Activated CD4-positive, alpha-beta memory T cell treated with anti-CD3 and anti-CD28 coated beads for 36 hours (primary cell): ENCODE data around the gene LNX2. TPM values are rescaled to one million over a fixed set of nuclear protein-coding genes. Genes with fewer than 3 reads are reported as not detected.

Experiments
- CTCF ChIA-PET: fragments of 350-600 bp; sonication (Branson Sonifier 250); formaldehyde crosslinking; loops from one replicate; lab custom pipeline; 2021; ENCODE audit warnings: antibody characterized with exemption, inconsistent platforms; lab: Charles Lee
- POLR2A ChIA-PET: fragments of 350-600 bp; sonication (Branson Sonifier 250); formaldehyde crosslinking; loops from one replicate; lab custom pipeline; 2021; ENCODE audit warnings: antibody characterized with exemption; lab: Charles Lee
- DNase-seq: peaks from one replicate; pipeline ENCODE4 v3.0.0-alpha.2; 2020
- H3K27ac Mint-ChIP-seq: one replicate; pipeline ENCODE4 v1.8.0; 2021; ENCODE audit warnings: mixed read lengths
- H3K27me3 Mint-ChIP-seq: one replicate; pipeline ENCODE4 v1.8.0; 2021; ENCODE audit warnings: mixed read lengths
- H3K36me3 Mint-ChIP-seq: one replicate; pipeline ENCODE4 v1.8.0; 2021; ENCODE audit warnings: mixed read lengths
- H3K4me1 Mint-ChIP-seq: one replicate; pipeline ENCODE4 v1.8.0; 2021; ENCODE audit warnings: low read depth, mixed read lengths
- H3K4me3 Mint-ChIP-seq: one replicate; pipeline ENCODE4 v1.8.0; 2021; ENCODE audit warnings: mild to moderate bottlenecking, mixed read lengths
- H3K9me3 Mint-ChIP-seq: one replicate; pipeline ENCODE4 v1.8.0; 2021; ENCODE audit warnings: mixed read lengths
- intact Hi-C: fragments of 100-400 bp; cut with micrococcal nuclease; formaldehyde crosslinking; loops from one replicate; pipeline ENCODE4 v1.15.1; 2023
- total RNA-seq, 2 experiments: library from RNA; stranded (reverse); gene quantifications; one replicate each; pipeline ENCODE4 v1.2.3, GENCODE V29; 2021

LNX2 gene
- total RNA-seq, 2 experiments from 2014 or later = 5.0 to 5.4 TPM

DNA sequence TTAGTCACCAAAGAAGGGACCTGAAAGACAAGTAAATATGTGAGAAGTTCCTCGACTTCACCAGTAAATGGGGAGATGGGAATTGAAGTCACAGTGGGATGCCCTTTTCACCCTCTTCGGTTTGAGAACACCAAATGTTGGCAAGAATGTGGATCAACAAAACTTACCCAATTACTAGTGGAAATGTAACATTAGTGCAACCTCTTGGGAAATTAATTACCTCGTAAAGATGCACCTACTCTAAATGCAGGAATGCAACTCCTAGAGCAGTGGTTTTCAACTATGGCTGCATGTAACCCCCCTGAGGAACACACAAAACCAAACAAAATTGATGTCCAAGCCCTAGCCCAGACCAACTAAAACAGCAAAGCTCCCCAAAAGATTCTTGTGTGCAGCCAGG, 78.1 kb downstream of the LNX2 start:
- H3K4me1 Mint-ChIP-seq = no peaks in the 10 kb centered on the region
- no peaks in the 10 kb centered on the region for H3K9me3 Mint-ChIP-seq
- ChIA-PET CTCF (no interaction called here), POLR2A (no interaction called here)
- no peak overlapping the region for H3K4me3 Mint-ChIP-seq
- intact Hi-C loops = no loop called here
- peaks cover 2% of the 10 kb centered on the region for H3K36me3 Mint-ChIP-seq
- DNase-seq = no peak
- no peak overlapping the region for H3K27ac Mint-ChIP-seq
- no peaks in the 10 kb centered on the region for H3K27me3 Mint-ChIP-seq

DNA sequence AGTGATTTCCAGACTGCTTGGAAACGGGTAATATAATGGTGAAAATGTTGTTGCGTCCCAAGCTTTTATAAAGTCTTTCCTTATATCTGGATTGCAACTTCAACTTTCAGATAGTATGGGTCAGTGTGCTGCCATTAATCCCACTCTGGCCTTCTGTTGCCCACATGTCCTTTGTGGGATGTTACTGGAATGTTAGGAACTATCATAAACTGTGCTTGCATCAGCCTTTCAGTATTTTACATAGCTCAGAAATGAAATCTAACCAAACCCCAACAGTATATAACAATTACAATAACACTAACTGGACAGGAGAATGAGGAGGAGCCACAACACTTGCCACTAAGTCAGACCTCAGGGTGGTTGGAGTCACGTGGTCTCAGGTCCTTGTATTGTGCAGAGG, 78.9 kb downstream of the LNX2 start:
- ChIA-PET POLR2A (interaction anchor here (0.6 kb wide), 1 partner anchor 384 kb away, joined by 3 read pairs; no protein-coding TSS in a partner anchor), CTCF (interaction anchor here (1.1 to 1.2 kb wide), 3 partner anchors 9 to 442 kb away, joined by 3 to 4 read pairs (median 4); no protein-coding TSS in a partner anchor)
- Mint-ChIP-seq H3K4me1 (no peaks in the 10 kb centered on the region), H3K36me3 (peaks cover 2% of the 10 kb centered on the region), H3K27me3 (no peaks in the 10 kb centered on the region), H3K9me3 (no peaks in the 10 kb centered on the region), H3K27ac (no peak overlapping the region), H3K4me3 (no peak overlapping the region)
- no peak for DNase-seq
- intact Hi-C loops = no loop called here

DNA sequence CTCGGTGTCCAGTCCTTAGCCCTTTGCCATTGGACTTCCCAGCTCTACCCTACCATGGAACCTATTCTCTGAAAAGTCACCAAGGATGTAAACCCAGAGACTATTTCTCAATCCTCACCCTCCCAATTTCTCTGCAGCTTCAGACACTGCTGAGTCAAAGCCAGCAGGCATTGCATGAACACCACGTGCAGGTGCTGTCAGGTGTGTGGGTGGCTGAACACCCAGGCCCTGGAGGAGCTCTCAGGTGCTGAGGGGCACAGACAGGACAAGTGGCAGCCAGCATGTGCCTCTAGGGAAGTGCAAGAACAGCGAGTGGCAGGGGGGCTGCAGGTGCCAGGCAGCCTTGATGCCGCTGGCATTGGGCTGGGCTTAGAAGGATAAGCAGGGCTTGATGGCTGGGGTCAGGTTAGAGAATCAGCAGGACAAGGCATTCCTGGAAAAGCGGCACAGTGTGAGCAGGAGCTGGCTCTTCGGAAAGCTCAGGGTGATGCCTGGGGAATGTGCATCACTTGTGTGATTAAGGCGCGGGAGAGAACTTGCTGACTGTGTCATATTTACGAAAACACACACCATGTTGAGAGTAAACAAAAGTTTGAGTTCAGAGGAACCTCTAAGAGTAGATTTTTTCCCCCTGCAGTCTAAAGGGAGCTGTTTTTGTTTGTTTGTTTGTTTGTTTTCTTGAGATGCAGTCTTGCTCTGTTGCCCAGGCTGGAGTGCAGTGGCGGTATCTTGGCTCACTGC, 83.8 kb downstream of the LNX2 start:
- POLR2A ChIA-PET = no interaction called here
- Mint-ChIP-seq H3K4me3 (no peak overlapping the region), H3K27ac (no peak overlapping the region), H3K4me1 (peaks cover 8% of the 10 kb centered on the region), H3K9me3 (no peaks in the 10 kb centered on the region), H3K27me3 (no peaks in the 10 kb centered on the region), H3K36me3 (no peaks in the 10 kb centered on the region)
- intact Hi-C loops = no loop called here
- DNase-seq = no peak
- CTCF ChIA-PET = interaction anchor here (11.3 kb wide), 1 partner anchor 291 kb away, joined by 115 read pairs; no protein-coding TSS in a partner anchor

DNA sequence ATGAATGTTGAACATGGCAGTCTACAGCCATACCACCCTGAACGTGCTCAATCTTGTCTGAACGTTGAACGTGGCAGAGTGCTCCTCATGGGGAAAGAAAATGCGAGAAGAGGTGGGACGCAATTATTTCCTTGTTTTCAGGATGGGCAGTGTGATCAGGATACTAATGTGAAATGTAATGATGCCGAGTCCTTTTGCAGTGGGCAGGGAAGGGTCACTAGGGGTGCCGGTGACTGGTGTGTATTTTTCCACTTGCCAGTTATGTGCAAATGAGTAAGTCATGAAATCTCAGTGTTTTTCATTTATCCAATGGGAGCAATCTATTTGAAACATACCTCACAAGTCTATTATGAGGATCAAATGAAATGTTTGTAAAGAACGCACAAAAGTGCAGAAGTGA, 84.8 kb downstream of the LNX2 start:
- no peak overlapping the region for H3K27ac Mint-ChIP-seq
- DNase-seq = no peak
- H3K9me3 Mint-ChIP-seq = no peaks in the 10 kb centered on the region
- ChIA-PET CTCF (interaction anchor here (11.3 kb wide), 1 partner anchor 292 kb away, joined by 115 read pairs; no protein-coding TSS in a partner anchor), POLR2A (no interaction called here)
- no peaks in the 10 kb centered on the region for H3K27me3 Mint-ChIP-seq
- no peak overlapping the region for H3K4me3 Mint-ChIP-seq
- no peaks in the 10 kb centered on the region for H3K36me3 Mint-ChIP-seq
- intact Hi-C loops = no loop called here
- H3K4me1 Mint-ChIP-seq = peaks cover 8% of the 10 kb centered on the region

DNA sequence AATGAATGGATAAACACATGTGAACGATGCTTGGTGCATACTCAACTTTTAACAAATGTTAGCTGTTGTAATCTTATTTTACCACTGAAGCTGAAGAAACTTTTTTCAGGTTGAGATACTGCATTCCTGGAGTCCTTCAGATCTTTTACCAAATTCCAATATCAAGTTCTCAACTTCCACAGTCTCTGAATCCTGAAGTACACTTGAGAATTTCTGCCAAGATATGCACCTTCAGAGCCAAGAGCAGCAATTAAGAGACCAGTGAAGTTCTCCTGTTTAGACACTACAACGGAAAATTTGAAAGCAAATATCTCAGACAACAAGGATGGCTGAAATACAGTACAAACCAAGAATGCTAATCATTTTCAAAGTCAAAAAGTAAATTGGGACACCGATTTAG, 85.3 kb downstream of the LNX2 start:
- no peaks in the 10 kb centered on the region for H3K27me3 Mint-ChIP-seq
- intact Hi-C loops = no loop called here
- H3K4me3 Mint-ChIP-seq = no peak overlapping the region
- no peak for DNase-seq
- H3K27ac Mint-ChIP-seq = no peak overlapping the region
- H3K9me3 Mint-ChIP-seq = no peaks in the 10 kb centered on the region
- no peaks in the 10 kb centered on the region for H3K36me3 Mint-ChIP-seq
- CTCF ChIA-PET = interaction anchor here (0.9 to 11.3 kb wide), 3 partner anchors 86 to 293 kb away, joined by 3 to 115 read pairs (median 4); partner anchors contain the start of gene LNX2
- POLR2A ChIA-PET = no interaction called here
- H3K4me1 Mint-ChIP-seq = peaks cover 8% of the 10 kb centered on the region

DNA sequence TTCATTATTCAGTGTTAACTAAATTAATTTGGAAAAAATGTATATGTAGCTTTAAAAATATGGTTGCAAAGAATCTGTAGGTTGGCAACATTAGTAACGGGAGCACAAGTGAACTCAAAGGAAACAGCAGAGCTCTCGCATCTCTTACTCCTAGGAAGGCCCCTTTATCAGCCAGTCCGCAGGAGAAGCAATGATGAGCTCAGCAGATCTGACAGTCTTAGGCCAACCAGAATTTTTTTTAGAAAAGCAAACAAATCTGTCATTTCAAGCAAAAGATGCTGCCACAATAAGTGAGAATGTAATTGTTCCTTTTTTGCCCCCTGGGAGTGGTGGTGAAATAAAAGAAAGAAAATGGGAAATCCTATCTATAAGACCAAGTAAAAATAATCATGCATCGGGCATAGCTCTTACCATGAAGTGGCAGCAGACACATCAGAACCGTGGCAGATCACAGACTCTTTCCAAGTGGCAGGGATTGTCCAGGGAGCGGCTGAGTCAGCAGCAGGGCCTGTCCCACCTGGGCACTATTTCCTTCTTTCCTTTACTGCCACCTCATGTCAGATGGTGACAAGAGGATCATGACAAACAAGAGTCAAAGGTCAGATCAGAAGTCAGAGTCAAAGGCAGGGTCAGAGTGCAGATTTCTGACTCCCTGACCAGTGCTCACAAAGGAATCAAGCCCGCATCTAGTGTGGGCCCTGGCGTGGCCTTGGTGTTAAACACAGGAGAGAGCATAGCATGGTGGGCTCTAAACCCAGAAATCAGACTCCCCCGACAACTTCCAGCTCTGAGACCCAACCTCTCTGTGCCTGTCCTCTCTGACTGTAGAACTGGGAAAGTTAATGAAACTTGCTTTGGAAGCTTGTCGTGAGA, 86.0 kb downstream of the LNX2 start:
- intact Hi-C loops = no loop called here

DNA sequence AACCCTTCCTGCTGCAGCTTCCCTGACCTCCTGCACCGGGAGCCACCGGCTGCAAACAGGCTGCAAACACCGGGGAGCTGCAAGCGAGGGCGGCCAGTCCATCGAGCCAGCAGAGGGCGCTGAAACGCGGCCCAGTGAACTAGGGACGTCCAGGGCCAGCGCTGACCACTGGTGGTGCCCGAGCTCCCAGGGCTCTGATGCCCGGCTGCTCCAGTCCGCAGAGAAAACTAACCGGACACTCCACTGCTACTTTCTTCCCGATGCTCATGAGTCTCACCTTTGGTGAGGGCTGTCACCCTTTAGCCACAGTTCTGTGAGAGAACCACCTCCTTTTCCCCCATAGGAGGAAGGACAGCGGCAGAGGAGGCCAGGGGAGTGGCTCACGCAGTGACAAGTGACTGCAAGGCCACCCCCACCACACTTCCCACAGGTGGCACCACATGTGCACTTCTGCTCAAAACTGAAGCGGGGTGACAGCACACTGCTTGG, 87.1 kb downstream of the LNX2 start:
- Mint-ChIP-seq H3K9me3 (peaks cover 3% of the 10 kb centered on the region), H3K36me3 (peaks cover 1% of the 10 kb centered on the region), H3K27ac (no peak overlapping the region), H3K27me3 (no peaks in the 10 kb centered on the region), H3K4me1 (peaks cover 8% of the 10 kb centered on the region), H3K4me3 (no peak overlapping the region)
- ChIA-PET CTCF (interaction anchor here (0.6 to 11.3 kb wide), 14 partner anchors 8 to 295 kb away, joined by 3 to 115 read pairs (median 3); no protein-coding TSS in a partner anchor), POLR2A (interaction anchor here (0.6 kb wide), 1 partner anchor 151 kb away, joined by 4 read pairs; no protein-coding TSS in a partner anchor)
- DNase-seq = peak; percentile 67
- intact Hi-C loops = loop anchor here (2.0 kb wide), 3 partner anchors 158 to 450 kb away; no protein-coding TSS in a partner anchor

More for the DNA sequence above, 86.0 kb downstream of the LNX2 start:
- DNase-seq = no peak
- ChIA-PET POLR2A (no interaction called here), CTCF (interaction anchor here (0.9 to 11.3 kb wide), 4 partner anchors 38 to 294 kb away, joined by 3 to 115 read pairs (median 4); partner anchors contain the start of gene LNX2)
- no peaks in the 10 kb centered on the region for H3K36me3 Mint-ChIP-seq
- H3K4me1 Mint-ChIP-seq = peaks cover 8% of the 10 kb centered on the region
- no peaks in the 10 kb centered on the region for H3K27me3 Mint-ChIP-seq
- H3K4me3 Mint-ChIP-seq = no peak overlapping the region
- no peak overlapping the region for H3K27ac Mint-ChIP-seq
- no peaks in the 10 kb centered on the region for H3K9me3 Mint-ChIP-seq

DNA sequence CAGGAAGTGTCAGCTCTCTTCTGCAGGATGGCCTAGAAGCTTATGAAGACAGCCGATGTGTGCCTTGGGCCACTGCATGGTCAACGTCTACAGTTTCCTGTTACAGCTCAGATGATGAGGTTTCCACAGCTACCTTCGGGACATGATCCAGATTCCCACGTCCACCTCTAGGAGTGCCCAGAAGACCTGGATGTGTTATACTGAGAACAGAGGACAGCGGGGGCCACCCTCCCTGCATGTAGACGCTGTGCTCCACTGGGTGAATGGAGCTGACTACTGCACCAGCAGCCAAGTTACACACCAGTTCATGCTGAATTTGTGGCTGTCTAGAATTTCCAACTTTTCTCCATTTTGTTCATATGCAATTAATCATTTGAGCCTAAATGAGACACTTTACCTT, 91.4 kb downstream of the LNX2 start:
- Mint-ChIP-seq H3K36me3 (peaks cover 1% of the 10 kb centered on the region), H3K27ac (no peak overlapping the region), H3K4me1 (peaks cover 8% of the 10 kb centered on the region), H3K4me3 (no peak overlapping the region), H3K27me3 (no peaks in the 10 kb centered on the region), H3K9me3 (peaks cover 3% of the 10 kb centered on the region)
- ChIA-PET POLR2A (no interaction called here), CTCF (interaction anchor here (11.3 kb wide), 1 partner anchor 299 kb away, joined by 115 read pairs; no protein-coding TSS in a partner anchor)
- no peak for DNase-seq
- intact Hi-C loops = no loop called here

DNA sequence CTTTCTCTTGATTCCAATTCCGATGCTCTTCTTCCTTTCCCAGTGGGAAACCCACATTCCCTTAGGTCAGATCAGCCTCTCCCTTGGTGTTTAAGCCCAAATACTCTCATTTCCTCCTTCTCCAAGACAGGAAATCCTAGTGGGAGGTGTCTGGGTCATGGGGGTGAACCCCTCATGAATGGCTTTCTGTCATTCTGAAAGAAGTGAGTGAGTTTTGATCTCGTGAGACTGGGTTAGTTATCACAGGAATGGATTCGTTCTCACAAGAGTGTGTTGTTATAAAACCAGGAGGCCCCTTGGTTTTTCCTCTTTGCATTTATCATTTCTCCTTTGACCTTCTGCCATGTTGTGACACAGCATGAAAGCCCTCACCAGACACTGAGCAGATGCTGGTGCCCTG, 93.8 kb downstream of the LNX2 start:
- H3K9me3 Mint-ChIP-seq = peaks cover 3% of the 10 kb centered on the region
- H3K27me3 Mint-ChIP-seq = no peaks in the 10 kb centered on the region
- intact Hi-C loops = no loop called here
- H3K27ac Mint-ChIP-seq = no peak overlapping the region
- no peak for DNase-seq
- CTCF ChIA-PET = interaction anchor here (0.6 kb wide), 1 partner anchor 15 kb away, joined by 3 read pairs; no protein-coding TSS in a partner anchor
- POLR2A ChIA-PET = no interaction called here
- H3K4me1 Mint-ChIP-seq = no peaks in the 10 kb centered on the region
- peaks cover 1% of the 10 kb centered on the region for H3K36me3 Mint-ChIP-seq
- no peak overlapping the region for H3K4me3 Mint-ChIP-seq

DNA sequence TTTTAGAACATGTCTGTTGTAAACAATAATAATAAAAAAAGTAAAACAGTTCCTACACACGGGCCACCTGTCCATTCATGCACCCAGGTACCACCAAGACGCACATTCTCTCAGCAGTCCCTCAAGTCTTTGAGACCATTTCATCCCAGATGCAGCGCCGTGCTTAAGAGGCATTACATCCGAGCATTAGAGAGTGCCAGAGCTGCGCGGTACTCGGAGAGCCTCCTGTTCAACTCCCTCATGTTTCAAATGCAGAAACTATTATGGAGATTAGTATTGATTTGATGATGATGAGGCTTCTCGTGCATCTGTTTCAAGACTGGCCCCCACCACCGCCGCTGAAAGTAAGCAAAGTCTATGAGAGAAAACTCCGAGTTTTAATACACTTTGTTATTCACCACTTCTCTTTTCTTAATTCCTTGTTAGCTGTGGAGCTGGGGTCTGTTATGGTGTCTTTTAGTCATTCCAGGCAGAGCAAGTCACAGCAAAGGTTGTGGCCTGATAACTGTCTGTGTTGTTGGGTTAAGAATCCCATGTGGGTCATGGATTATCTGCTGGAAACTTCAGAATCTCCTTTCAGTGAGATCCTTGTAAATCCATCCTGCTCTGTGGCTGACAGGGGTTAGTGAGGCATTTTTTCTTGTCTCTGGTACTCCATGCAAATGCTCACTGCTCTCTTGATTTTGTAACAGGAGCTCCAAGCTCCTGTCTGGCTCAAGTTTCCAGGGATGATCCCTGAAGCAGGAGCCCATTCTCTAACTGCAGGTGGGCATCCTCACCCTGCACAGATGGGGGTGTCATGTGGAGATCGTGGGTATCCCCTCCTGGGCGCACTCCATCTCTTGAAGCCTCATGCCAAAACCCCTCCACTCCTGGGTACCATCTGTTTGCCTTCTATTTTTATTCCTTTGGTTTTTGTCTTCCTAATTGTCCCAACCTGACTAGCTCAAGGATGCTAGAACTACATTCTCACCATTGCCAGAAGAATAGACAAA, 95.1 kb downstream of the LNX2 start:
- ChIA-PET POLR2A (no interaction called here), CTCF (no interaction called here)

More for the DNA sequence above, 95.1 kb downstream of the LNX2 start:
- no peak for DNase-seq
- H3K27me3 Mint-ChIP-seq = no peaks in the 10 kb centered on the region
- no peak overlapping the region for H3K4me3 Mint-ChIP-seq
- H3K4me1 Mint-ChIP-seq = no peaks in the 10 kb centered on the region
- intact Hi-C loops = no loop called here
- H3K27ac Mint-ChIP-seq = no peak overlapping the region
- peaks cover 3% of the 10 kb centered on the region for H3K9me3 Mint-ChIP-seq
- H3K36me3 Mint-ChIP-seq = peaks cover 1% of the 10 kb centered on the region
